HFF-Myc (cell line): ENCODE measurements around the gene SCG3.
A peak's percentile ranks its signal among the peaks of the same experiment; 100 is the strongest.

Source experiments
- DNase-seq: peaks from one replicate; pipeline ENCODE4 v3.0.0-alpha.2; 2011; ENCODE audit warnings: low read depth; ENCODE audit errors: extremely low read depth
- H3K4me3 ChIP-seq: replicated peaks from 2 replicates; pipeline ENCODE4 v1.5.1; 2011; ENCODE audit warnings: low read depth, mild to moderate bottlenecking, control low read depth, low read length
- TF ChIP-seq, protein P1 (sequence below): IDR thresholded peaks from 2 replicates; pipeline ENCODE4 v1.5.1; 2012; ENCODE audit warnings: mild to moderate bottlenecking, low read depth, low read length, control low read depth; ENCODE audit errors: missing control alignments

SCG3 gene

DNA sequence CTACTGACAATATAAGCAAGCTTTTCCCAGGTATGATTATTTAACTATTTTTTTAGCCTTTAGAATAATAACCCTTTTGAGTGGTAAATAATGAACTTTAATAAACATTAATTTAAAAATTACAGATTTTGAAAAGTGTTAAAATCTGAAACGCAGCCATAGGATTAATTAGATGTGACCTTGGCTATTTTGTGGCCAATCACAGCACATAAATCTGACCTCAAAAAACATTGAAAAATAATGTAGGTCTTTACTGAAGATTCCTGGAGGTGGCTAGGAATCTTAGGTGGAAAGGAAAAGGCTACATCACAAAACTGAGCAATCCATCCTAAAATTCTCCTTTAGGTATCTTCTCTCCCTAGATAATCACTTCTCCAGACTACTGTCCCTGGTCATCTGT is 18.1 kb downstream of the SCG3 start:
- TF ChIP-seq, protein P1, sequence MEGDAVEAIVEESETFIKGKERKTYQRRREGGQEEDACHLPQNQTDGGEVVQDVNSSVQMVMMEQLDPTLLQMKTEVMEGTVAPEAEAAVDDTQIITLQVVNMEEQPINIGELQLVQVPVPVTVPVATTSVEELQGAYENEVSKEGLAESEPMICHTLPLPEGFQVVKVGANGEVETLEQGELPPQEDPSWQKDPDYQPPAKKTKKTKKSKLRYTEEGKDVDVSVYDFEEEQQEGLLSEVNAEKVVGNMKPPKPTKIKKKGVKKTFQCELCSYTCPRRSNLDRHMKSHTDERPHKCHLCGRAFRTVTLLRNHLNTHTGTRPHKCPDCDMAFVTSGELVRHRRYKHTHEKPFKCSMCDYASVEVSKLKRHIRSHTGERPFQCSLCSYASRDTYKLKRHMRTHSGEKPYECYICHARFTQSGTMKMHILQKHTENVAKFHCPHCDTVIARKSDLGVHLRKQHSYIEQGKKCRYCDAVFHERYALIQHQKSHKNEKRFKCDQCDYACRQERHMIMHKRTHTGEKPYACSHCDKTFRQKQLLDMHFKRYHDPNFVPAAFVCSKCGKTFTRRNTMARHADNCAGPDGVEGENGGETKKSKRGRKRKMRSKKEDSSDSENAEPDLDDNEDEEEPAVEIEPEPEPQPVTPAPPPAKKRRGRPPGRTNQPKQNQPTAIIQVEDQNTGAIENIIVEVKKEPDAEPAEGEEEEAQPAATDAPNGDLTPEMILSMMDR: no peak
- no peak for DNase-seq
- no peak overlapping the region for H3K4me3 ChIP-seq

DNA sequence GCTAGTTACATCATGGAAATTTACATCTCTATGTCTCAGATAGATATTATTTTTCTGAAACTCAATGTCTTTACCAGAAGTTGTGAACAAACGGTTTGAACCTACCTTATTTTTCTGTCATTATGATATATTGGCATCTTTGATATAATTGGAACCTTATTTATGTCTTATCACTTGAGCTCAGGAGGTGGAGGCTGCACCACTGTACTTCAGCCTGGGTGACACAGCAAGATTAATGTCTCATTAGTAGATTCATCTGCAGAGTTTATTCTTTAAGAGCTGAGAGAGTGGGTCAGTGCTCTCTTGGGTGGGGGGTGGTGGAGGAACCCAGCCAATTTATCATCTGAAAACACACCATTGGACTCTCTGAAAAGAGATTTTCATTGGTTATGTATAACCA is 21.4 kb downstream of the SCG3 start:
- no peak for DNase-seq
- H3K4me3 ChIP-seq: no peak overlapping the region
- TF ChIP-seq, protein P1: no peak

DNA sequence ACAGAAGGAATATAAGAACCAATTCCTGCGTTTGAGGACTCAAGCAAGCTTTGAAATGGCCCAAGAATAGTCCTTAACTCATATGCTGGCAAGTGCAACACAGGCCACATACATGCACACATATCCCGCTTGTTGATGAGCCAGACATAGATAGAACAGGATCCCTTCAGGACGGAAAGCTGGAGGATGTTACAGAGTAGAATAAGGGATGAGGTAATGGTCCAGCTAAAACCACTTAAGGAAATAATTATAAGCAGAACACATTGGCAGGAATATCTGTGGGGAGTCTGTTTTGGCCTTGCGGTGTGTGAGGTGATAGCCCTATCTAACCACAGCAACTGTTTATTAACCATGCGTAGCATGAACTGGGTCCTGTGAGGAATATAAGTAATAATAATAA is 25.0 kb downstream of the SCG3 start:
- DNase-seq: peak; percentile 33
- no peak overlapping the region for H3K4me3 ChIP-seq
- TF ChIP-seq, protein P1: no peak

DNA sequence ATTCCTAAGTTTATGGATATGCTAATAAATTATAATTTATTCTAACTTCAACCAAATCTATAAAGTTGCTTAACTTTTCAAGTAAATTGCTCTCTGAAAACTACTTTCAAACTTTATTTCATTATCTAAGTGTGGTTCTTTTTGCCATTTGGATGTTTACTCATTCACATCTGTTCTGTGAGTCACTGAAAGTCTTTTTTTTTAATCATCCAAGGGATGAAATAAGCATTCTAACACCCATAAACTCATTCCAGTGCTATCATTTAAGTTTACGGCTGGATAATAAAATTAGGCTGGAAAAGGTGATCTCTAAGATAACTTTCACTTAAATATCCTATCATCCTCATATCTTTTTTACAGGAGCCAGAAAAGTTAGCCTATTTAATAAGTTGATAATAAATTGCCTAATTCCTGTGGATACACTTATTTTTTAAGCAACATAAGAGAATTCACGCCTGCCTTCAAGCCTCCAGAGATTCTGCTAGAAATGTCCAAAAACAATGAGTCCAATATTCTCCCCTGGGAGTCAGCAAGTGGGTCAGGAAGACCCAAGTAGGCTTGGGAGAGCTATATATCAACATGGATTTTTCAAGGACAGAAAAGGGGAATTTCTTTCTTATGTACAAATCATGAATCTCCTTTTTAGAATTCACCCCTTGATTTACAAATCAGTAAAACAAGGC is 25.8 kb downstream of the SCG3 start:
- no peak for DNase-seq
- no peak overlapping the region for H3K4me3 ChIP-seq
- TF ChIP-seq, protein P1: no peak

DNA sequence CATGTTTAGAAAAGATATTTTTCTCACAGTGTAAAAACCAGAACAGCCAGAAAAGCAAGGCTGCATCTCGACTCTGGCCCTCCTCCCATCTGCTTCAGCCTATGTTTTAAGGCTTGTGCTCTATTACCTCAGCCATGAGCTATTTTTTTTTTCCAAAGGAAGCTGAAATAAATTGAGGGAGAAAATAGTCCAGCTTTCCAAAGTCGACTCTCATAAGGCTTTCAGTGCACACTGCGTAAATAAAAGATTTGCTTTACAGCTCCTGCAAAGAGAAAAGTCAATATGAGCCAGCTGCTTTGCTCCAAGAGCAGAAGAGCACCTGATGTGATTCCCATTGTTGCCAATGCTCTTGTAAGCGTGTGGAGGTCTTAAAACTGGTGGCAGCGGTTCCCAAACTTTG is 26.7 kb downstream of the SCG3 start:
- DNase-seq: no peak
- no peak overlapping the region for H3K4me3 ChIP-seq
- TF ChIP-seq, protein P1: no peak

DNA sequence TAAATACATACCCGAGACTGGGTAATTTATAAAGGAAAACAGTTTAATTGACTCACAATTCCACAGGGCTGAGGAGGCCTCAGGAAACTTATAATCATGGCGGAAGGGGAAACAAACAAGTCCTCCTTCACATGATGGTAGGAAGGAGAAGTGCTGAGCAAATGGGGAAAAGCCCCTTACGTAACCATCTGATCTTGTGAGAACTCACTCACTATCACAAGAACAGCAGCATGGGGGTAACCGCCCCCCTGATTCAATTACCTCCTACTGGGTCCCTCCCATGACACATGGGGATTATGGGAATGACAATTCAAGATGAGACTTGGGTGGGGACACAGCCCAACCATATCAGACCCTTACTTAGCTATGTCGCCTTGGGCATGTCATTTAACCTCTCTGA is 27.7 kb downstream of the SCG3 start:
- TF ChIP-seq, protein P1: no peak
- no peak overlapping the region for H3K4me3 ChIP-seq
- no peak for DNase-seq

DNA sequence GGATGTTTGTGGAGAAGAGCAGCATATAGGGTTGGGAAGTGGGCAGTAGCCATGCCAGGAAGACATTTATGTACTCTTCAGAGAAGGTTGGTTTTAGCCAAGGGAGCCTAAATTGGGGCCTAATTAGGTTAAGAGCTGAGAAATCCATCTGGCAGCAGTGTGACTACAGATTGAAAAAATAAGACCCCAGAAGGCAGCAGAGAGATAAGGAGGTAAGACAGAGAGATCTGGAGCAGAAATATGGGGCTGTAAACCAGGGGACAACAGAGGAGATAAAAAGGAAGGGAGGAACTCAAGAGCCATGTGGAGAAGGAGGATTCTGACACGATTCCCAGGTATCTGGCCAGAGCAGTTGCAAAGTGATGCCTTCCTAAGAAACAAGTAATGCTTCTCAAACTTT is 32.9 kb downstream of the SCG3 start:
- TF ChIP-seq, protein P1: no peak
- DNase-seq: no peak
- H3K4me3 ChIP-seq: no peak overlapping the region
